Esophagus (tissue), 2 donors: Measurements from ENCODE around the gene PDE3A. TPM values are rescaled to one million over a fixed set of nuclear protein-coding genes. Genes with fewer than 3 reads are reported as not detected.

Experiments
- H3K27ac ChIP-seq, 2 donors: one replicate each; pipeline ENCODE4 v1.5.1; 2013; ENCODE audit warnings: low read depth in 2 of 2, mild to moderate bottlenecking in 2 of 2, inconsistent platforms in 1 of 2, low read length in 1 of 2, moderate library complexity in 1 of 2
- H3K27me3 ChIP-seq, 2 donors: one replicate each; pipeline ENCODE4 v1.6.1; 2013; ENCODE audit warnings: low read length in 2 of 2, control low read depth in 1 of 2, mild to moderate bottlenecking in 1 of 2; ENCODE audit not compliant: insufficient read depth in 2 of 2, control insufficient read depth in 1 of 2
- H3K36me3 ChIP-seq, 2 donors: one replicate each; pipeline ENCODE4 v1.6.1; 2013; ENCODE audit warnings: low read length in 1 of 2; ENCODE audit not compliant: control insufficient read depth in 2 of 2, insufficient read depth in 2 of 2
- H3K4me1 ChIP-seq, 2 donors: one replicate each; pipeline ENCODE4 v1.6.1; 2013; ENCODE audit warnings: low read length in 1 of 2; ENCODE audit not compliant: control insufficient read depth in 2 of 2, insufficient read depth in 2 of 2
- H3K4me3 ChIP-seq, 2 donors: one replicate each; pipeline ENCODE4 v1.5.1; 2013; ENCODE audit warnings: low read length in 2 of 2, mild to moderate bottlenecking in 2 of 2, low read depth in 1 of 2, moderate library complexity in 1 of 2
- H3K9me3 ChIP-seq, 2 donors: one replicate each; pipeline ENCODE4 v1.6.1; 2013; ENCODE audit warnings: mild to moderate bottlenecking in 2 of 2, low read depth in 1 of 2, low read length in 1 of 2, moderate library complexity in 1 of 2; ENCODE audit not compliant: control insufficient read depth in 2 of 2, insufficient read depth in 1 of 2
- WGBS, 2 donors: extraction: QIAGEN DNeasy Blood & Tissue Kit; methylation state at CpG; one replicate each; pipeline ENCODE4 v1.1.7; 2013; 5-methylcytosine and 5-hydroxymethylcytosine counted together
- polyA plus RNA-seq, 2 donors: library from polyadenylated mRNA; stranded (reverse); fragments of 200-250 nt; gene quantifications; one replicate each; pipeline ENCODE4 v1.2.3, GENCODE V29; 2013
- donor health status: healthy with polysubstance abuse.
- donor health status: Bipolar disorder and iron deficiency.

Gene PDE3A
- polyA plus RNA-seq, 2 donors: 0.53 to 1.0 TPM

DNA sequence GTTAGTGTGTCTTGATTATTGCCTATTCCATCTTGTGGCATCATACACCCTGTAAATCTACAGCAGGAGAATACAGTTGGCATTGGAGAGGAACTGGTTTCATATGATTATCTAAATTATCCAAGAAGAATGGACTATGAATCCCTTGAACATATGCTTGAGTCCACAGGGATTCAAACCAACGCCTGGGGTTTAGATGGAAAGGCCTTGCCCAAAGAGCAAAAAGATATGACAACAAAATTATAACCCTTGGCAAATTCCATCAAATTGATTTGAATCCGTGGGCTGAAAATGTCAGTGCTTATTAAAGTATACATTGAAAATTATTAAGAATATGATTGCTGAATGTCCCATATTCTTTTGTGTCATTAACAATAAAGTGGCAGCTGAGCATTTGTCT is 108.2 kb downstream of the PDE3A start:
- Histone ChIP-seq H3K27me3 (no peaks in the 10 kb centered on the region), H3K9me3 (no peaks in the 10 kb centered on the region), H3K36me3 (no peaks in the 10 kb centered on the region), H3K27ac (no peak overlapping the region), H3K4me3 (no peak overlapping the region), H3K4me1 (no peaks in the 10 kb centered on the region)
- WGBS, 2 donors: 78 to 83% methylated on average over 2 of the region's 2 CpGs

DNA sequence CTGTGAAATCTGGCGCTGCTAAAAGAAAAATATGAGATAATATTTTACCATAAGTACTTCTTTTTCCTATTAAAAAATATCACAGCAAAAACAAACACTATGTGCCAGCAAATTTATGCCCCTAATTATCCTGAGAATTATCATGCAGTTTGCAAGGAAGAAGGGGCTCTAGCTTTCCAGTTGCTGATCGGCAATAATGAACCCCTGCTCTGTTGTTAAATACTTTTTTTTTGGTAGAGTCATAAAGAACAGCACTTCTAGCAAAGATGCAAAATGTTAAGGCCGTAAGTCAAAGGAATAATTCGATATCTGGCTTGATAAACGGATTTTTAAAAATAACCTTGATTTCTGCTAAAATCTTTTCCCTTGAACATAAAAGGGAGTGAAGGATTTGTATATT is 108.9 kb downstream of the PDE3A start:
- no peaks in the 10 kb centered on the region for H3K9me3 ChIP-seq
- no peaks in the 10 kb centered on the region for H3K36me3 ChIP-seq
- WGBS, 2 donors: 80 to 87% methylated on average over 5 of the region's 5 CpGs
- H3K27ac ChIP-seq: no peak overlapping the region
- no peaks in the 10 kb centered on the region for H3K4me1 ChIP-seq
- no peaks in the 10 kb centered on the region for H3K27me3 ChIP-seq
- H3K4me3 ChIP-seq: no peak overlapping the region

DNA sequence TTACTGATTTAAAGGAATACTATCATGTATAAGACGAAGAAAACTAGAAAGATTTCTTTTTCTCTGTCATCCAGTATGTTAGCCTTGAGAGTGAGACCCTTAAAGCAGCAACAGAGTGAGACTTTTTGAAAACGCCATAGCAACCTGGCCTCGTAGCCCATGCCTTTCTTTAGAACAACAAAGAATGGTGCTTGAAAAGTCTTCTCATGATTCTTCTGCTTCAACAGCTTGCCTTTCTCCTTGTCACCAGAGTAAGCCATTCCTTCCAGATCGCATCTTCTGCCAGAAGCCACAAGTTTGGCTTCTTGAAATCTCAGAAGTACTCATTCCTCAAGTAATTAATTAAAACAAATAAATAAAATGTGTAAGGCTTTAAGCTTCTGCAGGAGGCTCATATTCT is 109.3 kb downstream of the PDE3A start:
- Histone ChIP-seq H3K4me3 (no peak overlapping the region), H3K36me3 (no peaks in the 10 kb centered on the region), H3K4me1 (no peaks in the 10 kb centered on the region), H3K27ac (no peak overlapping the region), H3K27me3 (no peaks in the 10 kb centered on the region), H3K9me3 (no peaks in the 10 kb centered on the region)
- 75 to 78% methylated on average over 4 of the region's 4 CpGs for WGBS, 2 donors

DNA sequence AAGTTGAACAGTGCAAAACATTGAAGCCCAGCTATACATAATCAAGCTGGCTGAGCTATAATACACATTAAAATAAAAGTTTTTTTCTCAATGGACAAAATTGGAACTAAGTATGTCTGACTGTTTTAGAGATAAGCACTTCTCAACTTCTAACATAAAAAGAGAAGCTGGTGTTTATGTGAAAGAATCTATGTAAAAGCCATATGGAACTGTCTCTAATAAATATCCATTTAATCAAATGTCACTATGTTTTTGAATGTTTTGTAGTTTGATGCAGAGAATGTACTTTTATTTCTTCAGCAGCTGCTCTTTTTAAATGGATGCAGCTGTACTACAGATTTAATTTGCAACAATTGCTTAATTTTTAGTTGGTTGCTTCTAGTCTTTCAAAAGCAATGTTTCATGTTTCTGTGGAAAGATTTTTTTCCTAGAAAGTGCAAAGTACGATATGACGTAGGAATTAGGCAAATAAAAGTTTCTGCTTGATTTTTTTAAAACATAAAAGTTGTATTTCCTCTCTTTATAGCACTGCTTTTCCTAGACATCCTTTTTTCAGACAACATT is 114.2 kb downstream of the PDE3A start:
- no peaks in the 10 kb centered on the region for H3K36me3 ChIP-seq
- 78 to 80% methylated on average over 2 of the region's 2 CpGs for WGBS, 2 donors
- H3K4me1 ChIP-seq: no peaks in the 10 kb centered on the region
- no peak overlapping the region for H3K27ac ChIP-seq
- H3K4me3 ChIP-seq: no peak overlapping the region
- H3K27me3 ChIP-seq: no peaks in the 10 kb centered on the region
- H3K9me3 ChIP-seq: no peaks in the 10 kb centered on the region

DNA sequence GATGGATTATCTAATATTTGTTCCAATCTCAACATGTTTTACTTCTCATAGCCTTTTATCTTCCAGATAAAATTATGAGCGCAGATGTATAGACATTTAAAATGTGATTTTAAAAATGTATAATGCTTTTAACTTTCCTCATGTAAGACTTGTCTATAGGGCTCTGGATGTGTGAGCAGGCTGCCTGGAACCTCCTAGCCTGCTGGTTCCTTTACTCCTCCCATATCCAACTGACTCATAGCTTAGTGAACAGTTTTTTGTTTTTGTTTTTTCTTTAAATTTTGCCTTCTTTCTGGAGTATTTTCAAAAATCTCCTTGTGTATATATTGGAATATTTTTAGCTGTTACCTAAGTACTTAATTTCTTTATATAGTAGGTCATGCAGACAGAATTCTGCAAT is 115.4 kb downstream of the PDE3A start:
- 83 to 90% methylated on average over 1 of the region's 1 CpG for whole genome bisulfite sequencing, 2 donors
- Histone ChIP-seq H3K27me3 (no peaks in the 10 kb centered on the region), H3K9me3 (no peaks in the 10 kb centered on the region), H3K4me3 (no peak overlapping the region), H3K27ac (no peak overlapping the region), H3K36me3 (no peaks in the 10 kb centered on the region), H3K4me1 (no peaks in the 10 kb centered on the region)

DNA sequence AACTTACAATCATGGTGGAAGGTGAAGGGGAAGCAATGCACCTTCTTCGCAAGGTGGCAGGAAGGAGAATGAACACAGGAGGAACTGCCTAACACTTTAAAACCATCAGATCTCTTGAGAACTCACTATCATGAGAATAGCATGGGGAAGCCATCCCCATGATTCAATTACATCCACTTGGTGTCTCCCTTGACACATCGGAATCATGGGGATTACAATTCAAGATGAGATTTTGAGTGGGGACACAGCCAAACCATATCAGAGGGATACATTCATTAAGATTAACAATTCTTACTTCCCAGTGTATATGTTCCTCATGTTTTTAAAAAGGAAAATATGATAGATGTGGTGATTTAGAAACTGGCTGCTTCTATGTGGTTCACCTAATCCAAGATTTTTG is 117.9 kb downstream of the PDE3A start:
- Histone ChIP-seq H3K36me3 (no peaks in the 10 kb centered on the region), H3K9me3 (no peaks in the 10 kb centered on the region), H3K27me3 (no peaks in the 10 kb centered on the region), H3K4me1 (no peaks in the 10 kb centered on the region), H3K4me3 (no peak overlapping the region), H3K27ac (no peak overlapping the region)
- WGBS, 2 donors: 92 to 96% methylated on average over 2 of the region's 2 CpGs

DNA sequence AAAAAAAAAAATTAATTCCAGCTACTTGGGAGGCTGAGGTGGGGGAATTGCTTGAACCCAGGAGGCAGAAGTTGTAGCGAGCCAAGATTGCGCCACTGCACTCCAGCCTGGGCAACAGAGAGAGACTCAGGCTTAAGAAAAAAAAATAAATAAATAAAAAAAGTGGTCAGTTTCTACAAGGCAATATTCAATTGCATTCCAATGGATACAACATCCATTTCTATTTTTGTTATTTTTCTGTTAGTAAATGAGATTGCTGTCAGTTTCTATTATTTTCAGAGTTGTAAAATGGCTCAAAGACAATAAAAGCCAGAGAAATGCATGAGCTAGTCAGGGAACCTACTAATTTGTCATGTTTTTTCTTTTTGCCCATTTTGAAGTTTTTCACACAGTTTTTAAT is 119.2 kb downstream of the PDE3A start:
- no peaks in the 10 kb centered on the region for H3K4me1 ChIP-seq
- 95 to 96% methylated on average over 2 of the region's 2 CpGs for WGBS, 2 donors

DNA sequence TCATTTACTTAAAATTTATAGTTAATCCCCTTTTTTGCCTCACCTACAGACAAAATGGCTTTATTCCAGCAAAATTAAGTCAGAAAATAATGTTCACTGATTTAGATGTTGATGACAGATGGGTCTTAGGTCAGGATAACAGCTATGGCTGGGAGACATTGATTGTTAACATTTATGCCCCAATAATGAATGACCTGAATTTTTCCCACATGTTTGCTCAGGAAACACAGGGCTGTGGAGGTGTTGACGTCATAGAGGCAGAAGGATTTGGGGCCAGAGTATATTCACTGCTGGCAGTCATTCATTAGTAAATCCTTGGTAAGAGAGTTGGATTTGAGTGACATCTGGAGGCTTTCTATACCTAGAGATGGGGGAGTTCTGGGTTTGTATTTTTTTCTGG is 121.3 kb downstream of the PDE3A start:
- Histone ChIP-seq H3K27ac (no peak overlapping the region), H3K27me3 (no peaks in the 10 kb centered on the region), H3K9me3 (no peaks in the 10 kb centered on the region), H3K4me3 (no peak overlapping the region), H3K4me1 (no peaks in the 10 kb centered on the region), H3K36me3 (no peaks in the 10 kb centered on the region)
- WGBS, 2 donors: 32 to 46% methylated on average over 1 of the region's 1 CpG

More for the DNA sequence above, 119.2 kb downstream of the PDE3A start:
- no peak overlapping the region for H3K4me3 ChIP-seq
- no peak overlapping the region for H3K27ac ChIP-seq
- no peaks in the 10 kb centered on the region for H3K9me3 ChIP-seq
- H3K36me3 ChIP-seq: no peaks in the 10 kb centered on the region
- no peaks in the 10 kb centered on the region for H3K27me3 ChIP-seq

DNA sequence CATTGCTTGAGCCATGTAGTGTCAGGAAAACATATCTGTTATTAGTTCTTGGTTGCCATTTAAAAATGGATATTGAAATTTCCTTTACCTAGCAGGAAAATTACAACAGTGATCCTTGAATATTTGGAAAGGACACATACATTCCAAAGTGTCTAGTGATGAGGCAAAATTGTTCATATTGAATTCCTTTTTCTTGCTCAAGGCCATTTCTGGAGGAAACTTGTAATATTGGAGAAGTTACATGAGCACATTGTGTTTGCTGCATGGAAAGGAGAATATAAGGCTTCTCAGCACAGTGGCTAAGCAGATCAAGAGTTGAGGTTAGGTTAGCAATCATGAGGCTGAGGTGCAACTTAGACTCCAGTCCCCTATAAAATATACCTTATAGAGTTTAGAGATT is 121.9 kb downstream of the PDE3A start:
- Histone ChIP-seq H3K9me3 (no peaks in the 10 kb centered on the region), H3K27me3 (no peaks in the 10 kb centered on the region)

DNA sequence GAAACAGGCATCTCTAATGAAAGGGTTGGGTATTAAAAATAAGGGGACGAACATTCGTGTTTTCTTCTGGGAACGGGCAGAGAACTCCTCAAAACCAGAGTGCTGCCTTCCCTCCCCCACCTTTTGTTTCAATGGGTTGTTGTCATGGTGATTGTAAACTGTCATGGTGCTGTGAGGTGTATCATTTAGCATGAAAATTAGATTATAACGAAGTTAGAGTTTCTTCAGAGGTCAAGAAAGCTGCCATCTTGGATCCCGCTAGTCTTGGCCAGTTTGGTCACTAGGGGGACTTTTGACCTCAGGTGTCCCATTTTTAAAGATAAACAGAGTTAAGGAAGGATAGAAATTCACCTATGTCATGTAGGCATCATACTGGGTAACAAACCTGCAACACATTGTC is 123.0 kb downstream of the PDE3A start:
- H3K9me3 ChIP-seq: no peaks in the 10 kb centered on the region
- no peak overlapping the region for H3K27ac ChIP-seq
- no peak overlapping the region for H3K4me3 ChIP-seq
- WGBS, 2 donors: 76 to 78% methylated on average over 5 of the region's 5 CpGs
- no peaks in the 10 kb centered on the region for H3K4me1 ChIP-seq
- no peaks in the 10 kb centered on the region for H3K36me3 ChIP-seq
- no peaks in the 10 kb centered on the region for H3K27me3 ChIP-seq

More for the DNA sequence above, 121.9 kb downstream of the PDE3A start:
- no peak overlapping the region for H3K4me3 ChIP-seq
- H3K4me1 ChIP-seq: no peaks in the 10 kb centered on the region
- no peaks in the 10 kb centered on the region for H3K36me3 ChIP-seq
- H3K27ac ChIP-seq: no peak overlapping the region
